Lower leg skin (tissue), 4 donors: ENCODE data around the gene GRIP1. TPM values are rescaled to one million over a fixed set of nuclear protein-coding genes. Genes with fewer than 3 reads are reported as not detected.

ENCODE experiments used
- DNase-seq, 2 donors: peaks; one replicate each; pipeline ENCODE4 v3.0.0-alpha.2; 2019; ENCODE audit warnings: low spot score in 2 of 2
- H3K4me3 ChIP-seq: fragments of 200-600 bp; sonication (generic); 2 replicates; pipeline ENCODE4 v1.5.1; 2017; ENCODE audit warnings: mild to moderate bottlenecking, low read depth; ENCODE audit not compliant: poor library complexity, severe bottlenecking
- POLR2A ChIP-seq, 2 donors: fragments of 450-650 bp; IDR thresholded peaks; one replicate each; pipeline ENCODE4 v1.6.1; 2016 to 2017; ENCODE audit warnings: antibody characterized with exemption in 2 of 2, mild to moderate bottlenecking in 1 of 2, moderate library complexity in 1 of 2
- WGBS, 2 donors: methylation state at CpG; one replicate each; pipeline ENCODE4 v1.1.5; 2018; 5-methylcytosine and 5-hydroxymethylcytosine counted together
- intact Hi-C: fragments of 100-400 bp; cut with DNase I; formaldehyde crosslinking; loops from one replicate; pipeline ENCODE4 v1.15.0; 2023; ENCODE audit warnings: low total_unique reads
- total RNA-seq, 4 donors: library from RNA; depleted of rRNA; stranded (reverse); fragments of >200 nt; gene quantifications; one replicate each; pipeline ENCODE4 v1.1.0, GENCODE V29; 2016
- TF ChIP-seq, protein P1 (sequence below), 3 donors: fragments of 450-650 bp; IDR thresholded peaks; one replicate each; pipeline ENCODE4 v1.5.1; 2016; ENCODE audit warnings: antibody characterized with exemption in 3 of 3, mild to moderate bottlenecking in 3 of 3, moderate library complexity in 2 of 3

The GRIP1 gene
- total RNA-seq, 4 donors from 2014 or later: 11.5 to 25.3 (median 12.3) TPM

DNA sequence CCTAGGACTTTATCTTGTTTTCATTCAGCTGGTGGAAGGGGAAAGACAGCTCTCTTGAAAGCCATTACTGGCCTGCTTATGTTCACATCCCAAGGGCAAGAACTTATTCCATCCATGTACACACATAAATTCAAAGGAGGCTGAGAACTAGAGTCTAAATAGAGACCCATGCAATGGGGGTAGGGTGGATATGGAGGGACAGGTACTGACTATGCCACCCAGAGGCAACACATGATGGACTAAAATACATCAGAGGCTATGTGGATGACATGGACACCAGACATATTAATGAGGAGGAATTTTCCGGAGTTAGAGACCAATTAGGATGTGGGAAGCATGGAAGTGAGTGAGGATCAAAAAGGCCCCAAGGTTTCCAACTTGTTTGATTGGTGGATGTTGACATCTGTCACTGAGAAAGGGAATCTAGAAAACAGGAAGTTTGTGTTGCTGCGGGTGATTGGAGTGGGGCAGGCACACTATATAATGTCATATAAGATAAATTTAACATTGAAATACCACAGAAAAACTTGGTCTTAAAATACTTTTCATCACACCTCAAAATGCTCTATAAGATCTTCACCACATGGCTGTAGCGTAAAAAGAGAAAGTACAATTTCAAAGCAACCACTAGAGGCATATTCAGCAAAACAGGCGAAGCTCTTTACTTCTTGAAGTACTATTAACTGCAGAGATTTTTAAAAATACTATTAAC lies 130.4 kb downstream of the GRIP1 start:
- no peak overlapping the region for H3K4me3 ChIP-seq
- 78 to 83% methylated on average over 4 of the region's 4 CpGs for WGBS, 2 donors
- TF ChIP-seq, protein P1, sequence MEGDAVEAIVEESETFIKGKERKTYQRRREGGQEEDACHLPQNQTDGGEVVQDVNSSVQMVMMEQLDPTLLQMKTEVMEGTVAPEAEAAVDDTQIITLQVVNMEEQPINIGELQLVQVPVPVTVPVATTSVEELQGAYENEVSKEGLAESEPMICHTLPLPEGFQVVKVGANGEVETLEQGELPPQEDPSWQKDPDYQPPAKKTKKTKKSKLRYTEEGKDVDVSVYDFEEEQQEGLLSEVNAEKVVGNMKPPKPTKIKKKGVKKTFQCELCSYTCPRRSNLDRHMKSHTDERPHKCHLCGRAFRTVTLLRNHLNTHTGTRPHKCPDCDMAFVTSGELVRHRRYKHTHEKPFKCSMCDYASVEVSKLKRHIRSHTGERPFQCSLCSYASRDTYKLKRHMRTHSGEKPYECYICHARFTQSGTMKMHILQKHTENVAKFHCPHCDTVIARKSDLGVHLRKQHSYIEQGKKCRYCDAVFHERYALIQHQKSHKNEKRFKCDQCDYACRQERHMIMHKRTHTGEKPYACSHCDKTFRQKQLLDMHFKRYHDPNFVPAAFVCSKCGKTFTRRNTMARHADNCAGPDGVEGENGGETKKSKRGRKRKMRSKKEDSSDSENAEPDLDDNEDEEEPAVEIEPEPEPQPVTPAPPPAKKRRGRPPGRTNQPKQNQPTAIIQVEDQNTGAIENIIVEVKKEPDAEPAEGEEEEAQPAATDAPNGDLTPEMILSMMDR (IDR thresholded peaks at IDR 0.05): no peak
- no peak for TF ChIP-seq POLR2A (IDR thresholded peaks at IDR 0.05)
- no peak for DNase-seq
- intact Hi-C loops: no loop called here

DNA sequence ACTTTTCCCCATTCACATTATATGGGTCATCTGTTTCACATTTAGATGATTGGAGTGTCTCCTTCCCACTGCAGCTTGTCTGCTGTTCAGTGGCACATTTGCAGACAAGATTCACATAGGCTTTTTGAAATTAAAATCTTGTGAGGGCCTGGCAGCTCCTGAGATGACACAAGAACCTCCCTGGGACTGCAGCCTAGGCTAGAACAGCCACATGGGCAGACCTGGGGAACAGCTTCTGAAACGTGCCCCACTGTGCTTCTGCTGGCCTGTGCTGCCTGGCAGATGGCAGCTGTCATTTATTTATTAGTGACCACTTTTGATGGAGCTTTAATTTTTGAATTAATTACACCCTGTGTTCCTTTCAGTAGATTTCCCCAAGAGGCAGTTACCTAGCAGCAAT lies 137.4 kb downstream of the GRIP1 start:
- intact Hi-C loops: no loop called here
- 57 to 65% methylated on average over 1 of the region's 1 CpG for WGBS, 2 donors
- no peak overlapping the region for H3K4me3 ChIP-seq
- TF ChIP-seq POLR2A (IDR thresholded peaks at IDR 0.05): no peak
- TF ChIP-seq, protein P1 (IDR thresholded peaks at IDR 0.05): no peak
- no peak for DNase-seq

DNA sequence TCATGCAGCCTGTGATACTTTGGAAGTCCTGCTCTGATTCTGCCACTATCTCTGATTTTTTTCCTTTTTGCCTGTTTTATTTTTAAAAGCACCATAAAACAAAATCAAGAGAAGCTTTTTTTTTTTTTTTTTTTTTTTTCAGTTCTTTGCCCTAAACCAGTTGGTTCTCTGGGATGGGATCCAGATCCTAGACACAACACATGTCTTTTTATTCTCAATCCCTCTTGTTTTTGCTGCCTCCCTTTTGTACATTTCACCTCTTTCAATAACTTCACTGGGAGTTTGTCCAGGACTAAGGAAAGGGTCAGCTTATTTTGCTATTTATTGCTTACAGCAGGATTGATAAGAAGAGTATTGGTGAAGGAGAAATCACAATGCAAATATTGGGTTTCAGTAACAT lies 139.4 kb downstream of the GRIP1 start:
- intact Hi-C loops: no loop called here
- no peak overlapping the region for H3K4me3 ChIP-seq
- no peak for TF ChIP-seq POLR2A (IDR thresholded peaks at IDR 0.05)
- TF ChIP-seq, protein P1 (IDR thresholded peaks at IDR 0.05): no peak
- DNase-seq: no peak

DNA sequence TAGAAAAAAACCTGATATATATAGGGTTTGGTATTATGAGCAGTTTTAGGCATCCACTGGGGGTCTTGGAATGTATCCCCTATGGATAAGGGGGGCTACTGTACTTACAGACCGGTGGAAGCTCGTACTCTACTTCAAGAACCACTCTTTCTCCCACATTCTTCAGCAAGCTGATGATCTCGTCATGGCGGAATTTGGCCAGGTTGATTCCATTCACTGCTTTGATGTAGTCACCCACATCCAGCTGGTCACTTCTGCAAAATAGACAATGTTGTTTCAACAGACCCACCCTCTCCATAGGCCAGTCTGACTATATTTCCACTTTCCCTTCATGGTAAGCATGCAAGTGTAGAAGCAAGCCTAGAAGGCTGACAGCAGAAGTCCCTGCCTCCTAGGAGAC lies 139.9 kb downstream of the GRIP1 start:
- H3K4me3 ChIP-seq: no peak overlapping the region
- 91 to 93% methylated on average over 4 of the region's 4 CpGs for WGBS, 2 donors
- TF ChIP-seq, protein P1 (IDR thresholded peaks at IDR 0.05): no peak
- DNase-seq: no peak
- intact Hi-C loops: no loop called here

DNA sequence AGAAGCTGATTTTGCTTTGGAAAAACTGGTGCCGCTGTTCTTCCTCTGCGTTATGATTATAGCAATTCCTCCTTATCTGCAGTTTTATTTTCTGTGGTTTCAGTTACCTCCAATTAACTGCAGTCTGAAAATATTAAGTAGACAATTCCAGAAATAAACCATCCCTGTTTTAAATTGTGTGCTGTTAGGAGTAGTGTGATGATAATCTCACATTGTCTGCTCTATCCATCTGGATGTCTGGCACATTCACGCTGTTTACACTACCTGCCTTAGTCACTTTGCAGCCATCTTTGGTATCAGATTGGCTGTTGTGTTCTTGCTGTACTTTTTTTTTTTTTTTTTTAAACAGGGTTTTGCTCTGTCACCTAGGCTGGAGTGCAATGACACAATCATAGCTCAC lies 141.0 kb downstream of the GRIP1 start:
- WGBS, 2 donors: 95% methylated on average over 3 of the region's 3 CpGs
- DNase-seq: no peak
- no peak overlapping the region for H3K4me3 ChIP-seq
- intact Hi-C loops: no loop called here
- no peak for TF ChIP-seq POLR2A (IDR thresholded peaks at IDR 0.05)
- TF ChIP-seq, protein P1 (IDR thresholded peaks at IDR 0.05): no peak

DNA sequence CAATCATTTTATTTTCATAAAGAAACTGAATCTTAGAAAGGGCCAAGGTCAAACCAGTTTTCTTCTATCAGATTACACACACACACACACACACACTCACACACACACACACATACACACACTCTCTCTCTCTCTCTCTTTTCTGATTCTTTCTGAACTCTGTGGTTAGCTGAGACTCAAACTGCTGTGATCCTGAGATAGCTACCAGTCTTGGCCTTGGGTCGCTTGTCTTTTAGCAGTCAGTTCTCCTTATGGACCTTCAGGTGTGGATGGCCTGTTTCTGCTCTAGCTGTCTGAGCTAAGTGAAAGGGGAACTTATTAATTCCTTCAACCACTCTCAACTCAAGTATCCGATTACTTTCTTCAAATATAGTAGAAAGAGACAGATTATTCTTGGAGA lies 145.1 kb downstream of the GRIP1 start:
- 87 to 89% methylated on average over 2 of the region's 2 CpGs for WGBS, 2 donors
- DNase-seq: no peak
- no peak overlapping the region for H3K4me3 ChIP-seq
- no peak for TF ChIP-seq POLR2A (IDR thresholded peaks at IDR 0.05)
- TF ChIP-seq, protein P1 (IDR thresholded peaks at IDR 0.05): no peak
- intact Hi-C loops: no loop called here
